ENCODE data around the gene HOXD3.

The HOXD3 gene

DNA sequence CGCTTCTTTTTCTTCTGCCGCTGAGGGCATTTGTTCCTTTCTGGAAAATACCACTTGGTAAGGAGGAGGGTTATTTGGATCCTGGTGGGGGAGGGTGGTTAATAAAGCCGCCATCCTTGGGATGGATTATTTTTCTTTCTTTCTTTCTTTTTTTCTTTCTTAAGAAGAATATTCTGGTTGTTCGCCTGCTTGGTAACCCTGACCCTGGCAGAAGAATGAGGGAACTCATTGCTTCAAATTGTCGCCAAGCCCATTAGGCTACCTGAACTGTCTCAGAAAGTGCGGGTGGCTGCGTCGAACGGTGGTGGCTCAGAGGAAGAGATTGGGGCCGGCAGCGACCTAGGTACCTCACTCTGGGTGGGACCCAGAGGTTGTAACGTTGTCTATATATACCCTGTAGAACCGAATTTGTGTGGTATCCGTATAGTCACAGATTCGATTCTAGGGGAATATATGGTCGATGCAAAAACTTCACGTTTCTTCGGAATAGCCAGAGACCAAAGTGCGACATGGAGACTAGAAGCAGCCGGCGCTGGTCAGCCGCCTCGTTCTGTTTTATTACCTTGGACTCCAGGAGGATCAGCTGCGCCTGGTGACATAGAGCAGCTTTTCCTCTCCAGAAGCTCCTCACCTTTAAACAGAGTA is 7.0 kb upstream of the HOXD3 start:
- ChIA-PET POLR2A (no interaction called here), CTCF (interaction anchor here (1.2 to 2.3 kb wide), 3 partner anchors 10 to 23 kb away, joined by 3 to 18 read pairs (median 5); no protein-coding TSS in a partner anchor)
- DNase-seq (ENCODE audit: extremely low spot score) = no peak
- no peak for TF ChIP-seq CTCF (IDR thresholded peaks at IDR 0.05; ENCODE audit: control extremely low read depth, extremely low read depth, low read depth, missing control alignments)

- ChIA-PET CTCF (interaction anchor here (1.2 to 2.3 kb wide), 4 partner anchors 10 to 304 kb away, joined by 3 to 18 read pairs (median 4); no protein-coding TSS in a partner anchor), POLR2A (no interaction called here)
- DNase-seq (ENCODE audit: extremely low spot score) = no peak
- TF ChIP-seq CTCF (IDR thresholded peaks at IDR 0.05; ENCODE audit: control extremely low read depth, extremely low read depth, low read depth, missing control alignments) = no peak
These were observed 6.3 kb upstream of the HOXD3 start for GRCh38 chr2:176150584-176151441.

DNA sequence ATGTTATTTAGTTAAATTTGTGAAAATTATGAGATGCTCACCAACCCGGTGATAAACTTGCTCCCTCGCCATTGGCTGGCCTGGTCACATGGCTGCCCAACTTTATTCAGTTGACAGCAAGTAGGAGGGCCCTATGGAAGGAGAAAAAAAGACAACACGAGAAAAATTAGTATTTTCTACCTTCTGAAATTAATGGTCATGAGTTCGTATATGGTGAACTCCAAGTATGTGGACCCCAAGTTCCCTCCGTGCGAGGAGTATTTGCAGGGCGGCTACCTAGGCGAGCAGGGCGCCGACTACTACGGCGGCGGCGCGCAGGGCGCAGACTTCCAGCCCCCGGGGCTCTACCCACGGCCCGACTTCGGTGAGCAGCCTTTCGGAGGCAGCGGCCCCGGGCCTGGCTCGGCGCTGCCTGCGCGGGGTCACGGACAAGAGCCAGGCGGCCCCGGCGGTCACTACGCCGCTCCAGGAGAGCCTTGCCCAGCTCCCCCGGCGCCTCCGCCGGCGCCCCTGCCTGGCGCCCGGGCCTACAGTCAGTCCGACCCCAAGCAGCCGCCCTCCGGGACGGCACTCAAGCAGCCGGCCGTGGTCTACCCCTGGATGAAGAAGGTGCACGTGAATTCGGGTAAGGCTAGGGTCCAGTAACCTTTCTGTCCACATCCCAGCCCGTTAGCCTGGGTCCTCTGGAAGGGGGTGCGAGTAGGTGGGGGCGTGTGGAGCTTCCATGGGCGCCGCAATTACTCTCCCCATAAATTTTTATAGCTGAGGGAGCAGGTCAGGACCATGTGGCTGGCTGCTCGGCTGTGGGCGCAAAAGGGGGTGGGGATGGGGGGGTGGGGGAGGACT is 5.4 kb upstream of the HOXD3 start, which contains the start of gene HOXD4:
HOXD4 (plus strand) TSS at position 109 of the 846 bp plus-strand sequence; CDS start at position 193, 84 bp downstream.
- ChIA-PET POLR2A (no interaction called here), CTCF (interaction anchor here (1.0 to 2.3 kb wide), 3 partner anchors 11 to 303 kb away, joined by 4 to 18 read pairs (median 5); no protein-coding TSS in a partner anchor)
- DNase-seq (ENCODE audit: extremely low spot score) = no peak
- TF ChIP-seq CTCF (IDR thresholded peaks at IDR 0.05; ENCODE audit: control extremely low read depth, extremely low read depth, low read depth, missing control alignments) = no peak

DNA sequence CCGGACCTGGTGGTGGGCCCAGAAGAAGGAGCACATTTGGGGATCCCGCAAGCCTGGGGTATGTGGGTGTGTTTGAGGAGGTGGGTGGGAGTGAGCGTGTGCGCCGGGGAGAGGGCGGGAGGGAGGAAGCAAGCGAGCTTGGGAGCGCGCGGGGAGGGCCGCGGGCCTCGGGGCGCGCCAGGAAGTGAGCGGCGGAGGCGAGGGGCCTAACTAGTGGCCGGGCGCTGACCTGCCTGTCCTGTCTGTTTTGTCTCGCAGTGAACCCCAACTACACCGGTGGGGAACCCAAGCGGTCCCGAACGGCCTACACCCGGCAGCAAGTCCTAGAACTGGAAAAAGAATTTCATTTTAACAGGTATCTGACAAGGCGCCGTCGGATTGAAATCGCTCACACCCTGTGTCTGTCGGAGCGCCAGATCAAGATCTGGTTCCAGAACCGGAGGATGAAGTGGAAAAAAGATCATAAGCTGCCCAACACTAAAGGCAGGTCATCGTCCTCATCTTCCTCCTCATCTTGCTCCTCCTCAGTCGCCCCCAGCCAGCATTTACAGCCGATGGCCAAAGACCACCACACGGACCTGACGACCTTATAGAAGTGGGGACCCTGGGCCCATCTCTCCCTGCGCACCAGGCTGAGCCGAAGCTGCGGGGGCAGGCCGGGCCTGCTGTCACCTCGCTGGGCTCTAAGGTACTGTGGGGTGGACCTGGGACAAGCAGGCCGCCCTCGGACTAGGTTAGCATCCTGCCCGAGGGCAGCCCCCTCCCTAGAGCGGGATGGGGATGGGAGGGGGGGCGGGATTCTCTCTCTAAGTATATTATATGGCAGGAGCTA is 4.5 kb upstream of the HOXD3 start:
- ChIA-PET POLR2A (no interaction called here), CTCF (interaction anchor here (1.0 to 1.6 kb wide), 2 partner anchors 10 to 12 kb away, joined by 3 to 5 read pairs; no protein-coding TSS in a partner anchor)
- no peak for TF ChIP-seq CTCF (IDR thresholded peaks at IDR 0.05; ENCODE audit: control extremely low read depth, extremely low read depth, low read depth, missing control alignments)
- no peak for DNase-seq (ENCODE audit: extremely low spot score)

- no peak for DNase-seq (ENCODE audit: extremely low spot score)
- TF ChIP-seq CTCF (IDR thresholded peaks at IDR 0.05; ENCODE audit: control extremely low read depth, extremely low read depth, low read depth, missing control alignments) = no peak
- ChIA-PET POLR2A (no interaction called here), CTCF (interaction anchor here (0.7 to 1.6 kb wide), 5 partner anchors 11 to 994 kb away, joined by 3 to 6 read pairs (median 3); no protein-coding TSS in a partner anchor)
These were observed 2.4 kb upstream of the HOXD3 start for GRCh38 chr2:176154576-176155252.
